ENCODE measurements around the gene PAQR7. TPM values are rescaled to one million over a fixed set of nuclear protein-coding genes. Genes with fewer than 3 reads are reported as not detected.

Gene PAQR7, protein sequence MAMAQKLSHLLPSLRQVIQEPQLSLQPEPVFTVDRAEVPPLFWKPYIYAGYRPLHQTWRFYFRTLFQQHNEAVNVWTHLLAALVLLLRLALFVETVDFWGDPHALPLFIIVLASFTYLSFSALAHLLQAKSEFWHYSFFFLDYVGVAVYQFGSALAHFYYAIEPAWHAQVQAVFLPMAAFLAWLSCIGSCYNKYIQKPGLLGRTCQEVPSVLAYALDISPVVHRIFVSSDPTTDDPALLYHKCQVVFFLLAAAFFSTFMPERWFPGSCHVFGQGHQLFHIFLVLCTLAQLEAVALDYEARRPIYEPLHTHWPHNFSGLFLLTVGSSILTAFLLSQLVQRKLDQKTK
- 6.6 TPM for polyA plus RNA-seq (2012; ENCODE audit: missing spikeins)

- peak; percentile 61 for DNase-seq (ENCODE audit: insufficient read length)
- TF ChIP-seq POLR2AphosphoS5 (IDR thresholded peaks at IDR 0.05; ENCODE audit: low read depth, low read length) (no peak), TAF1 (IDR thresholded peaks at IDR 0.05; ENCODE audit: borderline replicate concordance, low read depth, low read length) (no peak), POLR2A (IDR thresholded peaks at IDR 0.05; ENCODE audit: low read depth, low read length) (peak; percentile 23; the same call in 1 of the 2 replicates)
- no peak for FAIRE-seq
Measured at GRCh38 chr1:25875154-25875855, at the start of gene PAQR7. Gene PAQR7 (minus strand): TSS chr1:25875708. CDS start chr1:25863839, 11,869 bp downstream.

GRCh38 chr1:25924454-25924853, 48.9 kb upstream of the PAQR7 start:
- no peak for DNase-seq (ENCODE audit: insufficient read length)
- no peak for FAIRE-seq
- TF ChIP-seq POLR2A (IDR thresholded peaks at IDR 0.05; ENCODE audit: low read depth, low read length), result no peak
- TF ChIP-seq POLR2AphosphoS5 (IDR thresholded peaks at IDR 0.05; ENCODE audit: low read depth, low read length), result no peak
- TF ChIP-seq TAF1 (IDR thresholded peaks at IDR 0.05; ENCODE audit: borderline replicate concordance, low read depth, low read length), result no peak

- DNase-seq (ENCODE audit: insufficient read length) (no peak), FAIRE-seq (peak; percentile 68)
- TF ChIP-seq POLR2A (IDR thresholded peaks at IDR 0.05; ENCODE audit: low read depth, low read length), result no peak
- no peak for TF ChIP-seq TAF1 (IDR thresholded peaks at IDR 0.05; ENCODE audit: borderline replicate concordance, low read depth, low read length)
- no peak for TF ChIP-seq POLR2AphosphoS5 (IDR thresholded peaks at IDR 0.05; ENCODE audit: low read depth, low read length)
Measured at GRCh38 chr1:25922971-25923552, 47.6 kb upstream of the PAQR7 start.

DNA sequence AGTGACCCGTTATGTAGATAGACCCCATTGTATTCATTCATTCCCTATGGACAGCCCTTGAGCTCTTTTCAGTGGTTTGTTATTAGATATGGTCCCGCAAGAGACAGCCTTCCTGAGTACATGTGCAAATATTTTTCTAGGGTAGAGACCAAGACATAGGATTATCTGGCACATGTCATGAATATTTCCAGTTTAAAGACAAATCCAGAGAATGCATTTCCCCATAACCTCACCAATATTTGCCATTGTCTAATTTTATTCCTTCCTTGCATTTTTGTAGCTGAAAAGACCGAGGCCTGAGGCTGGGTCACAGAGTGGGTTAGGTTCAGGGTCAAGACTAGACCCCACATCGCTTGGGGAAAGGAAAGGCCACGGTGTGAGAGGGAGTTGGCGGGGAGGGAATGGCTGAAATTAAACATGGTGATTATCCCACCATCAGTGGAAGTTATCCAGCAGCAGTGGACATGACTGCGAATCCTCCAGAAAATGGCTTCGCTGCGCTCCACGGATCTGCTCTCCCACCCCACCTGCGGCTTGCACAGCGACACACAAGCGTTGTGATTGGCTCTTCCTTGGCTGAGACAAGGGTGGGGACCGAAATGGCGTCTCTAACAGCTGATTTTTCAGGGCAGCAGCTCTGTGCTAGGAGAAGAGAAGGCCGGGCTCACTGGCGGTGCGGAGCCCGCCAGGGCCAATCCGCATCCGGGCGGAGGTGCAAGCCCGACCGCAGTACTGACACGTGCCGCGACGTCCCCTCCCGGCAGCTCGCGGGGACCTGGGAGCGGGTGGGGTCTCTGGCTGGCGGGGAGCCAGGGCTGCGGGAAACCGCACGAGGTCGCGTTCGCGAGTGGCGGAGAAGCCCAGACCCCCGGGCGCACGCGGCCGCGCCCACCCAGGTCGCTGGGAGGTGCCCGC, 46.8 kb upstream of the PAQR7 start:
- FAIRE-seq (no peak), DNase-seq (ENCODE audit: insufficient read length) (no peak)
- TF ChIP-seq POLR2AphosphoS5 (IDR thresholded peaks at IDR 0.05; ENCODE audit: low read depth, low read length) (no peak), TAF1 (IDR thresholded peaks at IDR 0.05; ENCODE audit: borderline replicate concordance, low read depth, low read length) (no peak), POLR2A (IDR thresholded peaks at IDR 0.05; ENCODE audit: low read depth, low read length) (no peak)

DNA sequence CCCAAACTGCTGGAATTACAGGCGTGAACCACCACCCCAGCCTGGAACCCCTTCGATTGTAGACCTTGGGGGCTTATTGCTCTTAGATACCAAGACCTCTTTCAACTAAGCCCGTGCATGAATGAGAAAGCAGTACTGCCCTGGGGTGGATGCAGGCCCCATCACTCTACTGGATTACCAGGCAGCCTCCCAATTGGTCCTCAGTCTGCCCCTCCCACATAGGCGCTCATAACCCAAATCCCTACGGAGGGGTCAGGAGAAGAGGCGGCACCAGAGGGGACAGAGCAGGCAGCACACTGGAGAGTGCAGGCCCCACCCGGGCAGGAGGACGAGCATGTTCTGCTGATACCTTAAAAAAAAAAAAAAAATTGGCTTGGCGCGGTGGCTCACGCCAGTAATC, 43.1 kb upstream of the PAQR7 start:
- no peak for TF ChIP-seq TAF1 (IDR thresholded peaks at IDR 0.05; ENCODE audit: borderline replicate concordance, low read depth, low read length)
- TF ChIP-seq POLR2AphosphoS5 (IDR thresholded peaks at IDR 0.05; ENCODE audit: low read depth, low read length), result no peak
- FAIRE-seq (no peak), DNase-seq (ENCODE audit: insufficient read length) (no peak)

DNA sequence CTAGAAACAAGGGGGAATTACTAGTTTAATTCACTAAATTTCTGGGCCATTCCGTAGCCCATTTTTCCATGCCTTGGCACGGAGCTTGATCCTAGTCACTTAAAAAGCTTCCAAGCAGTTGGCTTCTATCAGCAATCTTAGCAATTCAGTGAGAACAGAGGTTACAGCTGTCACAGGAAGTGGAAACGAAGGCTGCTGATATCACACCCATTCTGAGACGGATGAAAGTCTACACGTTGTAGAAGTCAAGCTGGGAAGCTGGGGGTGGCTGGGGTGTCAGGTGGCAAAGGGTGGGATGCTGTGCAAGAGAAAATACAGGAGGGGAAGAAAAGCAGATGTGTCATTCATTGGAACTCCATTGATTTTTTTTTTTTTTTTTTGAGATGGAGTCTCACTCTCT, 42.5 kb upstream of the PAQR7 start:
- FAIRE-seq (no peak), DNase-seq (ENCODE audit: insufficient read length) (no peak)
- TF ChIP-seq POLR2A (IDR thresholded peaks at IDR 0.05; ENCODE audit: low read depth, low read length) (no peak), TAF1 (IDR thresholded peaks at IDR 0.05; ENCODE audit: borderline replicate concordance, low read depth, low read length) (no peak), POLR2AphosphoS5 (IDR thresholded peaks at IDR 0.05; ENCODE audit: low read depth, low read length) (no peak)

GRCh38 chr1:25916460-25916859, 41.0 kb upstream of the PAQR7 start:
- no peak for FAIRE-seq
- no peak for TF ChIP-seq TAF1 (IDR thresholded peaks at IDR 0.05; ENCODE audit: borderline replicate concordance, low read depth, low read length)
- TF ChIP-seq POLR2A (IDR thresholded peaks at IDR 0.05; ENCODE audit: low read depth, low read length), result no peak
- TF ChIP-seq POLR2AphosphoS5 (IDR thresholded peaks at IDR 0.05; ENCODE audit: low read depth, low read length), result no peak

DNA sequence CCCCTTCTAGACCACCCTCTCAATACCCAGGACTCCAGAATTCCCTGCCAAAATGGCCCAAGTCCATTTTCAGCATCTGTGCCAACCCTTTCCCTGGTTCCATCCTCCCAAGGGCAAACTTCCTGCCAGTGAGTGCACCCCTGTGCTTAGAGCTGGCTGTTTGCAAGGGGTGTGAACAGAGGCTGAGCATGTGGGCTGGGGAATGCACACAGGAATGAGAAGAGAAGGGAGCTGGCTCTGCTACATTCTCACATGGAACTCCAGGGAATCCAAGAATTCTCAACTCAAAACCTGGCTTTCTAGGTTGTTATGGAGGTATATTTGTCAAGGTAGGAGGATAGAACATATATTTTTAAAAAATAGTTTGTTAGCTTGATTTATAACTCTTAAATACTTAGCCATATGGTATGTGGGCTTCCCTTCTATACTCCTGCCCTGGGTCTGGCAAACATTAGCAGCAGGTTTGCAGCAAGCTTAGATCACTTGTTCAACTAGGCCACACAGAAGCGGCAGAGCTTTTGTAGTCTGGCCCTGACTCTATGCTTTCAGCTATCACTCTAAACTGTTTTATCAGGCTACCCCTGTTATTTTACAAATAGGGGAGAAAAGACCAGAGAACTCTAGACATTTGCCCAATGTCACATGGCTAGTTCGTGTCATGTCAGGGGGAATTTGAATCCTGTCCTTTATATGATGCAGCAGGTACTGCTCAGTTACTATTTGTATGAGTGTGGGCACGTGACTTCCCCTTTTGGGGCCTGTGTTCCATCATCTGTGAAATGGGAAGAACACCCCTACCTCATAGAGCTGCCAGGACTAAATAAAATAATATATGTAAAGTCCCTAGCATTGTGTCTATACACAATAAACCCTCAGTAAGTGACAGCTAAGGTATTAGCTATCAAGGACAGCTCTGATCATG, 38.8 kb upstream of the PAQR7 start:
- FAIRE-seq (peak; percentile 9), DNase-seq (ENCODE audit: insufficient read length) (no peak)
- TF ChIP-seq POLR2AphosphoS5 (IDR thresholded peaks at IDR 0.05; ENCODE audit: low read depth, low read length) (no peak), TAF1 (IDR thresholded peaks at IDR 0.05; ENCODE audit: borderline replicate concordance, low read depth, low read length) (no peak), POLR2A (IDR thresholded peaks at IDR 0.05; ENCODE audit: low read depth, low read length) (no peak)

More at GRCh38 chr1:25916460-25916859, 41.0 kb upstream of the PAQR7 start:
- DNase-seq (ENCODE audit: insufficient read length), result no peak

DNA sequence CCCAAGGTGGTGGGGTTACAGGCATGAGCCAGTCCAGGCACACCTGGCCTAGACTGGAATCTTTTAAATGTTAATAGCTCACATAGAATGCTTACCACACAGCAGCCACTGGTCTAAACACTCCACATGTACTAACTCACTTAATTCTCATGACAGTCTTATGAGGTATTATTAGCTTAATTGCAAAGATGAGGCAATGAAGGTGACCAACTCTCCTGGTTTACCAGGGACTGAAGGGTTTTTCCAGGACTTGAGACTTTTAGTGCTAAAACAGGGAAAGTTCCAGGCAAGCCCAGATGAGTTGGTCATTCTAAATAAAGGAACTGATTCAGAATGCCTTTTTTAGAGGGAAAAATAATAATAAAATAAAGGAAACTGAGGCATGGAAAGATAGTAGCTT, 37.7 kb upstream of the PAQR7 start:
- DNase-seq (ENCODE audit: insufficient read length), result no peak
- TF ChIP-seq POLR2AphosphoS5 (IDR thresholded peaks at IDR 0.05; ENCODE audit: low read depth, low read length) (no peak), POLR2A (IDR thresholded peaks at IDR 0.05; ENCODE audit: low read depth, low read length) (no peak), TAF1 (IDR thresholded peaks at IDR 0.05; ENCODE audit: borderline replicate concordance, low read depth, low read length) (no peak)
- FAIRE-seq, result no peak

Measured in GM12892 (cell line).